Activated CD4-positive, CD25-positive, alpha-beta regulatory T cell (primary cell): Measurements from ENCODE around the gene ABLIM1.
"Not testable (repeated sequence)": the region's sequence is repeated elsewhere in the genome, so short reads cannot be mapped to it uniquely, and the experiment has no call there.

Experiments used
- DNase-seq, 4 experiments: peaks; one replicate each; lab custom pipeline; 2025; lab: John Stamatoyannopoulos, UW

The ABLIM1 gene

GRCh38 chr10:114658175-114658574, at the start of gene ABLIM1:
Gene ABLIM1, minus strand, starts transcription at chr10:114658275. Its CDS starts 75 bp downstream, at chr10:114658200.
- DNase-seq: no peak

GRCh38 chr10:114706458-114707055, 48.5 kb upstream of the ABLIM1 start:
- DNase-seq: no peak

- DNase-seq: no peak
Observed at GRCh38 chr10:114704679-114705078, 46.6 kb upstream of the ABLIM1 start.

- DNase-seq: no peak
Observed at GRCh38 chr10:114703377-114704107, 45.5 kb upstream of the ABLIM1 start.

GRCh38 chr10:114698271-114699061, 40.4 kb upstream of the ABLIM1 start:
- DNase-seq: no peak

- DNase-seq: no peak
Observed at GRCh38 chr10:114697061-114697598, 39.1 kb upstream of the ABLIM1 start.

GRCh38 chr10:114696301-114696700, 38.2 kb upstream of the ABLIM1 start:
- not testable (repeated sequence) for DNase-seq

- no peak for DNase-seq
Observed at GRCh38 chr10:114694752-114695151, 36.7 kb upstream of the ABLIM1 start.

- DNase-seq: no peak
Observed at GRCh38 chr10:114694062-114694461, 36.0 kb upstream of the ABLIM1 start.

- DNase-seq: no peak
Observed at GRCh38 chr10:114691442-114691941, 33.4 kb upstream of the ABLIM1 start.

GRCh38 chr10:114688786-114689185, 30.7 kb upstream of the ABLIM1 start:
- DNase-seq: no peak

- DNase-seq: no peak
Observed at GRCh38 chr10:114687459-114687858, 29.4 kb upstream of the ABLIM1 start.

GRCh38 chr10:114686013-114686412, 27.9 kb upstream of the ABLIM1 start:
- DNase-seq: no peak

GRCh38 chr10:114685456-114685855, 27.4 kb upstream of the ABLIM1 start:
- DNase-seq: no peak

GRCh38 chr10:114684822-114685209, 26.7 kb upstream of the ABLIM1 start:
- DNase-seq: no peak

- DNase-seq: no peak
Observed at GRCh38 chr10:114684084-114684821, 26.2 kb upstream of the ABLIM1 start.

GRCh38 chr10:114683593-114683992, 25.5 kb upstream of the ABLIM1 start:
- DNase-seq: no peak

GRCh38 chr10:114683162-114683561, 25.1 kb upstream of the ABLIM1 start:
- no peak for DNase-seq

GRCh38 chr10:114682532-114682931, 24.5 kb upstream of the ABLIM1 start:
- DNase-seq: no peak

GRCh38 chr10:114682121-114682520, 24.0 kb upstream of the ABLIM1 start:
- no peak for DNase-seq

GRCh38 chr10:114681542-114681941, 23.5 kb upstream of the ABLIM1 start:
- DNase-seq: no peak
